Measurements from ENCODE around the gene TSTD2.

Gene TSTD2

DNA sequence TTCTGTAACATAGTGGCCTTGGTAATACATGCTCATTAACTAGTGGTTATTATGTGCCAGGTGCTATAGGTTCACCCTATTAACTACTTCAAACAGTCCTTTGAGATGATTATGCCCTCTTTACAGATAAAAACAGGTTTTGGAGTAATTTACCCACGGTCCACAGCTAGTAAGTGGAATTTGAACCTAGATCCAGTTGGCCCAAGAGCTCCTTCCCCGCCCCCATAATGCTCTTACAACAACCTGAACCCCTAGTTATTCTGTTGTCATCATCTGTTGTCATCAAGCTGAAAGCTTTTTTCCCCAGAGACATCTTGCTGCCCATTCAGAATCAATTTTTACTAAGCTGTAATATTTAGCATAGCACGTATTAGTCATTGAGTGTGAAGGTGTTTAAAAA lies 40.8 kb upstream of the TSTD2 start:
- Histone ChIP-seq H3K27ac (ENCODE audit: low read depth, low read length) (no peak overlapping the region), H3K4me3 (ENCODE audit: low read length) (no peak overlapping the region), H3K9me3 (ENCODE audit: control insufficient read depth, insufficient read depth, low read length) (no peaks in the 10 kb centered on the region), H3K79me2 (ENCODE audit: control insufficient read depth, low read length) (no peaks in the 10 kb centered on the region), H3K4me2 (ENCODE audit: low read length) (no peak overlapping the region), H3K36me3 (ENCODE audit: control insufficient read depth, low read length) (peaks cover 92% of the 10 kb centered on the region), H3K27me3 (ENCODE audit: control insufficient read depth, low read length) (no peaks in the 10 kb centered on the region), H3F3A (ENCODE audit: control insufficient read depth, insufficient read depth) (peaks cover 8% of the 10 kb centered on the region; the same call in 1 of the 2 replicates), H4K20me1 (ENCODE audit: control insufficient read depth, insufficient read depth, low read depth, low read length) (no peaks in the 10 kb centered on the region), H3K4me1 (ENCODE audit: control insufficient read depth, low read length) (no peaks in the 10 kb centered on the region), H3K9me2 (replicated peaks; ENCODE audit: control insufficient read depth, low read length) (no peaks in the 10 kb centered on the region)
- TF ChIP-seq CTCF (IDR thresholded peaks at IDR 0.05; ENCODE audit: low read depth, low read length, poor library complexity, severe bottlenecking) (no peak), EZH2phosphoT487 (IDR thresholded peaks at IDR 0.05; ENCODE audit: borderline replicate concordance, low read length) (no peak)

DNA sequence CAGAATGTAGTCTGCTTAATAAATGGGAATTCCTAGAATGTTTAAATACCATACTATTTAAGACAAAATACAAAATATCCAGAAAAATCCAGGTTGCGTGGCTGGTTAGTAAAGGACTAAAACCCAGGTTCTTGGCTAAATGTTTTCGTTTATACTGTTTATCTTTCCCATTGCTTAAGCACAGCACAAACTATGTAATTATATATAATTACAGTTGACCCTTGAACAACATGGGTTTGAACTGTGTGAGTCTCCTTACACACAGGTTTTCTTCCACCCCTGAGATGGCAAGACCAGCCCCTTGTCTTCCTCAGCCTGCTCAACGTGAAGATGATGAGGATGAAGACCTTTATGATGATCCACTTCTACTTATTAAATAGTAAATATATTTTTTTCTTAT lies 39.2 kb upstream of the TSTD2 start:
- Histone ChIP-seq H3K27me3 (ENCODE audit: control insufficient read depth, low read length) (no peaks in the 10 kb centered on the region), H3F3A (ENCODE audit: control insufficient read depth, insufficient read depth) (peaks cover 8% of the 10 kb centered on the region; the same call in 1 of the 2 replicates), H3K9me2 (replicated peaks; ENCODE audit: control insufficient read depth, low read length) (no peaks in the 10 kb centered on the region), H3K79me2 (ENCODE audit: control insufficient read depth, low read length) (no peaks in the 10 kb centered on the region), H3K4me1 (ENCODE audit: control insufficient read depth, low read length) (no peaks in the 10 kb centered on the region), H3K4me2 (ENCODE audit: low read length) (no peak overlapping the region), H3K4me3 (ENCODE audit: low read length) (no peak overlapping the region), H3K9me3 (ENCODE audit: control insufficient read depth, insufficient read depth, low read length) (no peaks in the 10 kb centered on the region), H3K36me3 (ENCODE audit: control insufficient read depth, low read length) (peaks cover 95% of the 10 kb centered on the region), H3K27ac (ENCODE audit: low read depth, low read length) (no peak overlapping the region), H4K20me1 (ENCODE audit: control insufficient read depth, insufficient read depth, low read depth, low read length) (no peaks in the 10 kb centered on the region)
- TF ChIP-seq EZH2phosphoT487 (IDR thresholded peaks at IDR 0.05; ENCODE audit: borderline replicate concordance, low read length), result no peak
- TF ChIP-seq CTCF (IDR thresholded peaks at IDR 0.05; ENCODE audit: low read depth, low read length, poor library complexity, severe bottlenecking), result no peak

DNA sequence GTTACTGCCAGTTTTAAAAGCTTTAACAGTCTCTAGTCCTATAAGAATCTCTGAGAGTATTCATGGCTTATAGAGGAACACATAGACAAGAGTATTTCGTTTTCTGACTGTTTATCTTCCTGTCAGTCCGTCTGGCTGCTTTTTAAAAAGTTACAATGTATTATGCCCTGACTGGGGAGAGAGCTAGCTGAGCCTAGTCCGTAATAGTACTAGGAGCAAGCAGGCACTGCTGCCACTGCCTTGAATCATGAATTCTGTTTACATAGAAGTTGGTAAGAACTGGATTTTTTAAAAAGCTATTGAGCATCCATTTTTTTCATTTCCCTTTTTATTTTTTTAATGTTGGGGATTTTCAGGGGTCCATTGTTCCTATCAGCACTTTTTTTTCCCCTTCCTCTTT lies 37.4 kb upstream of the TSTD2 start:
- Histone ChIP-seq H3K27ac (ENCODE audit: low read depth, low read length) (no peak overlapping the region), H3K9me2 (replicated peaks; ENCODE audit: control insufficient read depth, low read length) (no peaks in the 10 kb centered on the region), H4K20me1 (ENCODE audit: control insufficient read depth, insufficient read depth, low read depth, low read length) (no peaks in the 10 kb centered on the region), H3K4me3 (ENCODE audit: low read length) (no peak overlapping the region), H3K4me2 (ENCODE audit: low read length) (no peak overlapping the region), H3K9me3 (ENCODE audit: control insufficient read depth, insufficient read depth, low read length) (no peaks in the 10 kb centered on the region), H3F3A (ENCODE audit: control insufficient read depth, insufficient read depth) (peaks cover 4% of the 10 kb centered on the region; the same call in 1 of the 2 replicates), H3K27me3 (ENCODE audit: control insufficient read depth, low read length) (no peaks in the 10 kb centered on the region), H3K36me3 (ENCODE audit: control insufficient read depth, low read length) (peaks cover 96% of the 10 kb centered on the region), H3K79me2 (ENCODE audit: control insufficient read depth, low read length) (no peaks in the 10 kb centered on the region), H3K4me1 (ENCODE audit: control insufficient read depth, low read length) (no peaks in the 10 kb centered on the region)
- TF ChIP-seq EZH2phosphoT487 (IDR thresholded peaks at IDR 0.05; ENCODE audit: borderline replicate concordance, low read length), result no peak

DNA sequence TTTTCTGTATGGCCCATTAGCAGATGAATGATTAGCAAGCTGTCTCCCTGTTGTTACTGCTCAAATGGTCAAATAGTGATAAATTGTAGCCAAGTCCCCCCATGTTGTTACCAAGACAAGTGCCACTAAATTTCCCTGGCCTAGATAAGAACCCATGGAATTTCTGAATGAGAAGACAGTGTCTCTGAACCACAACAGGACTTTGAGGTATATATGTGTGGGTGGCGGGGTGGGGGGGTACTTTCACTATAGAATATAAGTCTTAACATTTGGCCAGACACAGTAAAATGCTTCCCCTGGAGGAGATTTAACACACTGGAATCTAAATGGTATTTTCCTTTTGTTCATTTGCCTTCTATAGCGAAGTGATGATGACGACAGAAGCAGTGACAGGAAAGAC lies 35.3 kb upstream of the TSTD2 start:
- TF ChIP-seq EZH2phosphoT487 (IDR thresholded peaks at IDR 0.05; ENCODE audit: borderline replicate concordance, low read length) (no peak), CTCF (IDR thresholded peaks at IDR 0.05; ENCODE audit: low read depth, low read length, poor library complexity, severe bottlenecking) (no peak)
- Histone ChIP-seq H3K4me1 (ENCODE audit: control insufficient read depth, low read length) (no peaks in the 10 kb centered on the region), H3K9me3 (ENCODE audit: control insufficient read depth, insufficient read depth, low read length) (no peaks in the 10 kb centered on the region), H3K4me3 (ENCODE audit: low read length) (no peak overlapping the region), H3K36me3 (ENCODE audit: control insufficient read depth, low read length) (peaks cover 95% of the 10 kb centered on the region), H3F3A (ENCODE audit: control insufficient read depth, insufficient read depth) (no peaks in the 10 kb centered on the region), H3K27ac (ENCODE audit: low read depth, low read length) (no peak overlapping the region), H4K20me1 (ENCODE audit: control insufficient read depth, insufficient read depth, low read depth, low read length) (no peaks in the 10 kb centered on the region), H3K27me3 (ENCODE audit: control insufficient read depth, low read length) (no peaks in the 10 kb centered on the region), H3K4me2 (ENCODE audit: low read length) (no peak overlapping the region), H3K9me2 (replicated peaks; ENCODE audit: control insufficient read depth, low read length) (no peaks in the 10 kb centered on the region), H3K79me2 (ENCODE audit: control insufficient read depth, low read length) (no peaks in the 10 kb centered on the region)
